Gastroesophageal sphincter (tissue), 4 donors: ENCODE results near the gene NLGN1. TPM values are rescaled to one million over a fixed set of nuclear protein-coding genes. Genes with fewer than 3 reads are reported as not detected.

ENCODE experiments used
- ATAC-seq: fragments of 150-250 bp; one replicate; pipeline ENCODE4 v1.9.1; 2016; ENCODE audit warnings: mild to moderate bottlenecking, moderate library complexity
- H3K27ac ChIP-seq, 4 donors: fragments of 200-600 bp; sonication (generic) in 3 of 4; 1 replicate in 3 of 4; 2 replicates in 1 of 4; pipeline ENCODE4 v1.5.1; 2016 to 2019
- H3K27me3 ChIP-seq: fragments of 200-600 bp; sonication (generic); one replicate; pipeline ENCODE4 v1.5.1; 2019
- H3K36me3 ChIP-seq, 2 donors: fragments of 200-600 bp; sonication (generic); one replicate each; pipeline ENCODE4 v1.5.1; 2019; ENCODE audit warnings: control low read depth in 1 of 2
- H3K4me1 ChIP-seq, 3 donors: fragments of 200-600 bp; sonication (generic); 1 replicate in 2 of 3; 2 replicates in 1 of 3; pipeline ENCODE4 v1.5.1; 2016 to 2019; ENCODE audit warnings: control low read depth in 2 of 3
- H3K4me3 ChIP-seq, 2 donors: fragments of 200-600 bp; sonication (generic); one replicate each; pipeline ENCODE4 v1.5.1; 2019; ENCODE audit warnings: mild to moderate bottlenecking in 1 of 2, moderate library complexity in 1 of 2
- H3K9me3 ChIP-seq, 3 donors: fragments of 200-600 bp; sonication (generic); one replicate each; pipeline ENCODE4 v1.5.1; 2017 to 2019; ENCODE audit warnings: control low read depth in 2 of 3
- EP300 ChIP-seq: sonication (generic); formaldehyde crosslinking; IDR thresholded peaks from one replicate; pipeline ENCODE4 v1.6.1; 2017; ENCODE audit warnings: antibody characterized with exemption, mild to moderate bottlenecking
- POLR2A ChIP-seq, 2 donors: fragments of 450-650 bp; IDR thresholded peaks; one replicate each; pipeline ENCODE4 v1.6.1; 2017; ENCODE audit warnings: antibody characterized with exemption in 2 of 2, mild to moderate bottlenecking in 2 of 2, moderate library complexity in 1 of 2
- POLR2AphosphoS5 ChIP-seq: sonication (generic); formaldehyde crosslinking; IDR thresholded peaks from one replicate; pipeline ENCODE4 v1.6.1; 2017; ENCODE audit warnings: antibody characterized with exemption
- WGBS, 2 donors: methylation state at CpG; one replicate each; pipeline ENCODE4 v1.1.5; 2018; ENCODE audit warnings: low coverage in 1 of 2; 5-methylcytosine and 5-hydroxymethylcytosine counted together
- total RNA-seq, 4 donors: library from RNA; depleted of rRNA; stranded (reverse); fragments of >200 nt; gene quantifications; one replicate each; pipeline ENCODE4 v1.1.0, GENCODE V29; 2016
- TF ChIP-seq, protein P1 (sequence below), 4 experiments: fragments of 200-600 bp in 2 of 4; fragments of 450-650 bp in 2 of 4; sonication (generic) in 1 of 4; IDR thresholded peaks; one replicate each; pipeline ENCODE4 v1.5.1; 2017 to 2019; ENCODE audit warnings: antibody characterized with exemption in 4 of 4, mild to moderate bottlenecking in 2 of 4, moderate library complexity in 2 of 4

NLGN1 gene
- total RNA-seq, 4 donors from 2014 or later: 13.4 to 26.4 (median 24.0) TPM

DNA sequence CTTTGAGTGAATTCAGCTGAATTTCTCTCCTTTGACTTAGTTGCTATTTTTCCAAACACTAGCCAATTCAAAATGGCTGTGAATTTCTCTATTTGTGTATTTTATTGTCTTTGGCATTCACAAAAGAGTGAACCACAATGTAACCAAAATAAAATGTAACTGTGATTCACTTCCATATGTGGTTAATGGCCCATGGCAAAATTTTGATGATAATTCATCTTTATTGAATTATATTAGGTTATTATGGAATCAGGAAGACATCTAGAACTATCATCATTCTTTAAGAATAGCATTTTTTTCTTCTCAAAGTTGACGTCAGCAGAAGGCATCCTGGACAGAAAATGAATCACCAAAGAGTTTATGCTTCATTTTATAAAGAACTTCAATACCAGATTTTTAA, 756.3 kb downstream of the NLGN1 start:
- Histone ChIP-seq H3K4me3 (no peak overlapping the region), H3K4me1 (no peaks in the 10 kb centered on the region), H3K36me3 (no peaks in the 10 kb centered on the region), H3K27ac (no peak overlapping the region), H3K9me3 (no peaks in the 10 kb centered on the region), H3K27me3 (no peaks in the 10 kb centered on the region)
- 80 to 90% methylated on average over 1 of the region's 1 CpG for WGBS, 2 donors
- ATAC-seq: no peak
- TF ChIP-seq POLR2AphosphoS5 (no peak), EP300 (no peak), POLR2A (IDR thresholded peaks at IDR 0.05) (no peak)
- TF ChIP-seq, protein P1, sequence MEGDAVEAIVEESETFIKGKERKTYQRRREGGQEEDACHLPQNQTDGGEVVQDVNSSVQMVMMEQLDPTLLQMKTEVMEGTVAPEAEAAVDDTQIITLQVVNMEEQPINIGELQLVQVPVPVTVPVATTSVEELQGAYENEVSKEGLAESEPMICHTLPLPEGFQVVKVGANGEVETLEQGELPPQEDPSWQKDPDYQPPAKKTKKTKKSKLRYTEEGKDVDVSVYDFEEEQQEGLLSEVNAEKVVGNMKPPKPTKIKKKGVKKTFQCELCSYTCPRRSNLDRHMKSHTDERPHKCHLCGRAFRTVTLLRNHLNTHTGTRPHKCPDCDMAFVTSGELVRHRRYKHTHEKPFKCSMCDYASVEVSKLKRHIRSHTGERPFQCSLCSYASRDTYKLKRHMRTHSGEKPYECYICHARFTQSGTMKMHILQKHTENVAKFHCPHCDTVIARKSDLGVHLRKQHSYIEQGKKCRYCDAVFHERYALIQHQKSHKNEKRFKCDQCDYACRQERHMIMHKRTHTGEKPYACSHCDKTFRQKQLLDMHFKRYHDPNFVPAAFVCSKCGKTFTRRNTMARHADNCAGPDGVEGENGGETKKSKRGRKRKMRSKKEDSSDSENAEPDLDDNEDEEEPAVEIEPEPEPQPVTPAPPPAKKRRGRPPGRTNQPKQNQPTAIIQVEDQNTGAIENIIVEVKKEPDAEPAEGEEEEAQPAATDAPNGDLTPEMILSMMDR (IDR thresholded peaks at IDR 0.05): no peak

DNA sequence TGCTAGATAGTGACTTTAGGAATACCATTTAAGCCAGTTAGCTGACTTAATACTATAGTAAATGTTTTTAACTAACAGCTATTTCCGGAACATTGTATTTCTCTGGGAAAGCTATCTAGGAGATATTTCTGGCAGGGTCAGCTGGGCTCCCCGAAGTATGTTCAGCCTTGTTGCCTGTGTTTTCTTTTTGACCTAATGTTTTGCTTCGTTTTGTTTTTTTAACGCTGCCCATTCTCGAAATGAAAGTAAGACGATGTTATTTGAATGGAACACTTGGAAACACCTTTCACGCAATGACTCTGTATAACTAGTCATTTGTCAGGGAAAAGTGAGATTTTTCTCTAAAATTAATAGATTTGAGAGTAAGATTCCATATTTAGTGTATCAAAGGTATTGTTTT, 758.7 kb downstream of the NLGN1 start:
- H3K4me3 ChIP-seq: peak overlapping the region; percentile 21 to 26
- no peaks in the 10 kb centered on the region for H3K27me3 ChIP-seq
- ATAC-seq: no peak
- H3K27ac ChIP-seq: no peak overlapping the region
- 53 to 80% methylated on average over 7 of the region's 7 CpGs for WGBS, 2 donors
- TF ChIP-seq EP300 (no peak), POLR2A (IDR thresholded peaks at IDR 0.05) (no peak), POLR2AphosphoS5 (no peak)
- TF ChIP-seq, protein P1 (IDR thresholded peaks at IDR 0.05): no peak
- H3K9me3 ChIP-seq: no peaks in the 10 kb centered on the region
- H3K36me3 ChIP-seq: no peaks in the 10 kb centered on the region
- no peaks in the 10 kb centered on the region for H3K4me1 ChIP-seq

DNA sequence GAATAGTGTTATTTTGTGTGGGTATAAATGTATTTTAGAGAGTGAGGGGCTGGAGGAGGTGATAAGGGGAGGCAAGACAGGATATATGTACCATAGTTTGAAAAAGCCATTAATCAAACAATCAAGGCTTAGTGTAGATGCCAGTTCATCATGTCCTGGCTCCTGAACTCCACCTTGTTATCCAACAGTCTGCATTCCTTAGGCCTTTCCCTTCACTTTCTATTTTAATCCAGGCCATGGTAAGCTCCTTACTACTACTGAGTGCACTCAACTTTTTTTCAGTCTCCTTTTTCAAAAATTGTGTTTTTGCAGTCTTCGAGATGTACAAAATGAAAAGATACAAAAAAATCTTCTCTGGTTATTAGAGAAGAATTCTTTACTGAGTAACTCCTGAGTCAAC, 761.1 kb downstream of the NLGN1 start:
- no peaks in the 10 kb centered on the region for H3K27me3 ChIP-seq
- 78% methylated on average over 1 of the region's 1 CpG; no CpG with 5 or more reads in 1 of the 2 donors for WGBS, 2 donors
- TF ChIP-seq, protein P1 (IDR thresholded peaks at IDR 0.05): no peak
- no peak for TF ChIP-seq POLR2AphosphoS5
- H3K4me1 ChIP-seq: no peaks in the 10 kb centered on the region
- H3K27ac ChIP-seq: no peak overlapping the region
- peaks cover 0 to 3% (median 0%) of the 10 kb centered on the region in 3 donors for H3K9me3 ChIP-seq
- H3K36me3 ChIP-seq: no peaks in the 10 kb centered on the region
- ATAC-seq: no peak
- no peak overlapping the region for H3K4me3 ChIP-seq

DNA sequence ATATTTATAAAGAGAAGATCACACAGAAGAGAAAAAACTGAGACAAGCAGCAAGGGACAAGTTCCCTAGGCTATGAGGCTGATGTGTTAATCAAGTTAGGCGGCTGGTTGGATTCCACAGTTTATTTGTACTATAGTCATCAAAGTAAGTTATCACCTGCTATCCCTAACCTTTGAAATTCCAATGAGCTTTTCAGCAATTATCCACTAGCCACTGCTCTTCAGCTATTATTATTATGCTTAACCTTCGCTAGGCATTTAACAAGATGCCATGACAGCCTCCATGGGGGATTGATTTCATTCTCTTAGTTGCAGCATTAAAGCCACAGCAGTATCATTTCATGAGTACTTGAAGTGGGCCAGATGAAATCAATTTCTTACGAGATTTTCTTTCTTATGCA, 762.1 kb downstream of the NLGN1 start:
- WGBS, 2 donors: 86 to 94% methylated on average over 3 of the region's 3 CpGs
- Histone ChIP-seq H3K36me3 (no peaks in the 10 kb centered on the region), H3K27ac (no peak overlapping the region), H3K4me1 (no peaks in the 10 kb centered on the region), H3K4me3 (no peak overlapping the region), H3K27me3 (no peaks in the 10 kb centered on the region), H3K9me3 (peaks cover 0 to 13% (median 0%) of the 10 kb centered on the region in 3 donors)
- ATAC-seq: no peak
- TF ChIP-seq, protein P1 (IDR thresholded peaks at IDR 0.05): no peak
- TF ChIP-seq POLR2AphosphoS5: no peak
- no peak for TF ChIP-seq EP300
- no peak for TF ChIP-seq POLR2A (IDR thresholded peaks at IDR 0.05)

DNA sequence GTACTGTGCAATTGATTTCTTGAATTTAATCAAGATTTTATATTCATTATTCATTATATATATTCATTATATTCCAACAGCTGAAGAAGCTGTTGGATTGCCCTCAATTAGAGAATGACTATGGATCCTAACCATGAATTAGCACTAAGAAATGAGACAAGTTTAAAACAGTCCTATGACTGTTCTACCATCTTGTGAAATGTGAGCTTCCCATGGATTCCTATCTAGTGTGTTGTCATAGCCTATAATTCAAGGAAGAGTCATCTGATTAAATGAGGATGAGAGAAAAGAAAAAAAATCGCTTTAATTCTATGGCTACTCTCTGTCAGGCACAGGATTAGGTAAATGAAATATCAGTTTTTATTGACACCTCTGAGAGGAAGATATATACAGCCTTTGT, 765.0 kb downstream of the NLGN1 start:
- TF ChIP-seq, protein P1 (IDR thresholded peaks at IDR 0.05): no peak
- TF ChIP-seq POLR2A (IDR thresholded peaks at IDR 0.05): no peak
- TF ChIP-seq POLR2AphosphoS5: no peak
- no peak for TF ChIP-seq EP300
- ATAC-seq: no peak
- Histone ChIP-seq H3K4me1 (no peaks in the 10 kb centered on the region), H3K9me3 (peaks cover 0 to 23% (median 0%) of the 10 kb centered on the region in 3 donors), H3K4me3 (no peak overlapping the region), H3K27me3 (no peaks in the 10 kb centered on the region), H3K27ac (no peak overlapping the region), H3K36me3 (no peaks in the 10 kb centered on the region)
- WGBS, 2 donors: 70 to 89% methylated on average over 1 of the region's 1 CpG
